Fibroblast of skin of right quadriceps (primary cell): Measurements from ENCODE around the gene OPCML.

ENCODE experiments used
- DNase-seq: peaks from one replicate; pipeline ENCODE4 v3.0.0-alpha.2; 2013

The OPCML gene

DNA sequence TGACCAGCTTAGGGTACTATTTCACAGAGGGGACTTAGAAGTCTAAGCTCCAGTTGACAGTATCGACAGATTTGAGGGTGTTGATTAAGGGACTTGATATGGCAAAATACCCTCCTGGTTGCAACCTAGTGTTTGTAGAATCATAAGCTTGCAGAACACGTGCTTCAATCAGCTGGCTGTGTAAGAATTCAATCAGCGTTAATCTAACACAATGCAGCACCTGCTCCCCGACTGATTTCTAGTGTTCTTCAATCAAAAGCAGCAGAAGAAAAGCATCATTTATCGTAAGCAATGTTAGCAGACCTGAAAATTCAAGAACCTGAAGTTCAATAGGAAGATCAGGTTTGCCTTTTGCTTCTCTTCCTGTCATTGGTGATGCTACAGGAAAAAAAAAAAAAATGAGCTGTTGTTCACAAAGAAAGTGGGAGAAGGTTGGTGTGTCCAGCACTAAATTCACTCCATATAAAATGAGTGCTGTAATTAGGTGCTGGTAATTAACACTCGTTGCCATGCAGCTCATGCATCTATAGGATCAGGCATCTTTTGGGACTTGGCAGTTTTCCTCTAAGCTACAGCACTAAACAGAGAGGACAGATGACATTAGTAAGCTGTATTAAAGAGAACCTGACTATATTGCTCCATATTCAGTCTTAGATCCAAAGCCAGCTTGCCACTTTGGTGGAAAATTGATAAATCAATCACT is 840.3 kb downstream of the OPCML start:
- DNase-seq = no peak

DNA sequence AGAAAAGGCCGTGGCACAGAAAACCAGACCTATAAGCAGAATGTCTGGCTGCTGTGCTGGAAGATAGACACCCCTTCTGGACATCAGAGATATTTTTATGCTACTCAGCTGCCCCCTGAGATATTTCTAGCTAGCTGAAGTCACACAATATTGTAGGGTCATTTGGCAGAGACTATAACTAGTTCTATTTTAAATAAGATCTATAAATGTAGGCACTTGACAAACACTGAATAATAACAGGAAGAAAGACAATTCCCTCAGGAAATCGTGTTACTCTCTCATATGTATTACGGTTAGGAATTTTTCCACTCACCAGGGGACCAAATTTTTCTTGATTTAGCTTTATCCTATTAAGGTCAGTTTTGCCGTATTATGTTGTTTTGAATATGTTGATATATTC is 845.4 kb downstream of the OPCML start:
- DNase-seq = peak; percentile 30

DNA sequence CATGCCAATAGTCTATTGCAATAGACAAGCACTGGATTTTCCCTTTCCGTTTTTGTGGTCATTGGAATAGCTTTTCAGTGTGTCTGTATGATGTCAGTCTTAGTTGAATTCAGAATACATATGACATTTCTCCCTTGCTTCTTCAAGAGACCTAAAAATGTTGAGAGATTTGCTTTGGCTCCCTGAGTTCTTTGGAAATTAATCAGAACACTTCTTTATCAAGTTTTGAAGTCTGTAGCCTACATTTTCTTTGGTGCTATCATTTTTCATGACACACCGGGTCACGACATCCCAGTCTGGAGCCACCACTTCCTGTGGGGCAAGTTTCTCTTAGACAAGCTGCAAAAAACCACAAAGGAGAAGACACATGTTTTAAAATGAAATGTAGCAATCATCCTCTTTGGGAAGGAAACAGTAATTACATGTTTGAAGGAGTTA is 847.1 kb downstream of the OPCML start:
- DNase-seq = peak; percentile 94

DNA sequence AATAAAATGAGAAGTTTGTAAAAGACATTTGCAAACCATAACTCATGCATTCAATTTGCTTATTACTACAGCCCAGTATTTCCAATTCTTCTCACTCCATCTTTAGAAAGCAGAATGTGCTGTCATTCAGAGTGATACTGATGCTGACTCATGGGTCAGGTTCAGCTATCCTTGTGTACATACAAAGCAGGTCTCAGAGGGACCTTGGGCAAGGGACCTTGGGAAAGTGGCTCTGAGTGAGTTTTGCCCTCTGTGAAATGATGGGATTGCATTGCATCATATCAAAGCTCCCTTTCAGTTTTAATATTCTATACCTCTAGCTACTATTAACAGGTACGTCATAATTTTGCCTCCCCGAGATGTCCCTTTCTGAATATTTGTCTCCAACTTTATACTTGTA is 848.7 kb downstream of the OPCML start:
- peak; percentile 26 for DNase-seq

DNA sequence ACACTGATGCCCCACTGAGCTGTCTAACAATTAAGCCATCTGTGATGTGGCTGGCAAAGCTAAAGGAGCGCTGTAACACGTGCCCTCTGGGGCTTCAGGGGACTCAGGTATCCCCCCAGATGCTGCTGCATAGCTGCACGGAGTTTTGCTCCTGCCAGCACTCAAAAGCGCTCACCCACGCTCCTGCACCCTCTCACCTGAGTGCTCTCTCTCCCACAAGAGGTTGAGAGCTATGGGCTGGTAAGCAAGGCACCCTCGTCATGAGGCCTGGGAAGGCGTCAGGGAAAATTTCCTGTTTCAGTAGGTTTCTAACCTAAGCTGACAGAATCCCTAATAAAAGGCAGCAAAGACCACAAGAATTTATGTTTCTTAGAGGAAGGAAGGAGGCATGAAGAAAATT is 850.3 kb downstream of the OPCML start:
- no peak for DNase-seq

DNA sequence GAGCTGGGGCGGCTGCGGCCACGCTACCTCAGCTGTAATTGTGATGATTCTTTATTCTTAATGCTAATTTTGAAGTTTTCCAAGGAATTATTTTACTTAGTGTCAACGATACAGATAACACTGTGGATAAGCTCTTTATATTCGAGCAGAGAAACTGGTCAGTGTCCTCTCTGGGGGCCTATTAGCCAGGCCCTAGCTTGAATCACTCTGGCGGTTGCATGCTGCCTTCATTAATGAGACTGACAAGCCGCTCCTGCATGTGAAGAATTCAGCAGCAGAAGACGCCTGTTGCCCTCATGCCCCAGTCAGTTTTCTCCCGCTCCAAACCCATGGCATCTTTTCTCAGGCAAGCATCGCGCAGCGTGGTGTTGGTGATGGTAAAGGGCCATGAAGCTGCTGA is 851.7 kb downstream of the OPCML start:
- DNase-seq = no peak

DNA sequence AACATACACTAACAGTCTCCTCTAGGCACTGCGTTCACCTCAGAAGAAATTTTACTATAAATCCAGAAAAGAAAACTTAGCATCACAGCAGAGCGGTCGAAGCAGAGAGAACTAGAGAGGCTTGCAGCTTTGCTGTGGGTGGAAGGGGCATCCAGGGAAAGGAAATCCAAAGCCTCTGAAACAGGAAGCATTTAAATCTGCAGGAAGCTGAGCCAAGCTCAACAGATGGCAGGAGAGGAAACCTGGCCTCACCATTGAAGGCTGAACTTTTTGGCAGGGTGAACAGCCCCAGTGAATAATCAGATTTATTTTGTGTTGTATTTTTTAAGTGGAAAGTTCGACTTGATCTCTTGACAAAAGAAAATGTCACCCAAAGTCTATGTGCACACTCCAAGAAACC is 858.1 kb downstream of the OPCML start:
- no peak for DNase-seq

DNA sequence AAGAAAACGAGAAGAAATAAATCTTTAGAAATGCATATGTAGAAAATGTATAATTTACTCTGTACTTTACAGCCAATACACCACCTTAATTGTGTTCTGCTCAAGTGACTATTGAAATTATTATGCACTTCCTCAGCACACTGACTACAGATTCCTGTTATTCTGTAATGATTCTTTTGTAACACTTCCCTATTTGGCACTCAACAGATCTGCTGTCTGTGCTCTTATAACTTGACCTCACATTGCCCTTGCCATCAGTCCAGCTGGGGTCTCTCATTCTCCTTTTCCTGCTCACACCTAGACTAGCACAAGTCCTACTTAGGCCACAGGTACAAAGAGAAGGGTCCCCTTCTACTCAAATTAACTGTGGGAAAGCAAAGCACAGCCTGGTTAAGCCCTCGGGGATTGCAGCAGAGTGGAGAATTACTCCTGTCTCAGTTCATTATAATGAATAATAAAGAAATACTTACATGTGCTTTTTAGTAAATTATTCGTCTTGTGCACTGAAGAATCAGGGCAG is 860.4 kb downstream of the OPCML start:
- peak; percentile 8 for DNase-seq

DNA sequence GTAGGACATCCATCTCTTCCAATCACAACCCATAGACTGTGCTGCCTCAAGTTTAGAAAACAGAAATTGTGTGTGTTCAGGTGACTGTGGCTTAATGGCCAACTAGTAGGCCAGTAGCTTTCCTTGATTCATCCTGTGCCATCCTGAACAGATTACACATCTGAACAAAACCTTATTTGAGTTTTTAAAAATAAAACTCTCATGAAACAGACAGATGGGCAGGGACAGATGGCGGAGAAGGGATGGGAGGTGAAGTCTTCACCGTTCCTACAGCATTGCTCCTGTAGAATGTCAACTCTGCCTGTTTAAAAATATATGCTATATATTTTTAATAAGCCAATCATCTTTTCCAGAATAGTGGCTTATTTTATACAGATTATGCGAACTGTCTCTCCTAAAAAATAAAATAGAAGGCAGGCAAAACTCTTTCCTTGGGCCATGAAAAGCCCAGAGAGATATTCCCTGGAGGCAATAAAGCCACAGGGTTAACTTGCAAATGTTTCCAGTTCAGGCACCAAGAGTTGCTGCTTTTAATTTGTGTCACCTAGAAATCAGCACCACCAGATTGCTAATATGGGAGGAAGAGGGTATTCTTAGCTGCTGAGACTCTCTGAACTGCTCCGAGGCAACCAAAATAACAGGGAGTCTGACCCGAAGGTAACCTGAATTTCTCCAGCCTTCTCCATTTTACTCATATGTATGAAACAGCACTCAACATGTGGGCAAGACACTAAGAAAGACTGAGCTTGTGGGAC is 861.2 kb downstream of the OPCML start:
- DNase-seq = no peak

DNA sequence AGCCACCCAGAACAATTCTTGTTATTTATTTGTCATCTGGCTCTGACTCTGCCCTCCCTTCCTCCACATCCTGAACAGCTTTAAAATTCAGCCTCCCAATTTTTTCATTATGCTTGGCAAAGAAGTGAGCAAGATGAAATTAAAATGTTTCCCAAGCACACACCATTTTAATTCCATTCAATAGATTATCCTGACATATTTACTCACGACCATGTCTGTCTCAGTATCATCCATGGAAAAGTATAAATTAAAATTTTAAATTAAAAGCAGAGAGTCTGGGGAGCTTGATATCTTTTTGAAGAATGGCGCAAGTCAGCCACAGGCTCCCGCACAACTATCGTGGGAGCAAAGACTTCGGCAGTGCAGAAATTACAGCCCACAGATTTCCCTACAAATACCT is 862.4 kb downstream of the OPCML start:
- no peak for DNase-seq

DNA sequence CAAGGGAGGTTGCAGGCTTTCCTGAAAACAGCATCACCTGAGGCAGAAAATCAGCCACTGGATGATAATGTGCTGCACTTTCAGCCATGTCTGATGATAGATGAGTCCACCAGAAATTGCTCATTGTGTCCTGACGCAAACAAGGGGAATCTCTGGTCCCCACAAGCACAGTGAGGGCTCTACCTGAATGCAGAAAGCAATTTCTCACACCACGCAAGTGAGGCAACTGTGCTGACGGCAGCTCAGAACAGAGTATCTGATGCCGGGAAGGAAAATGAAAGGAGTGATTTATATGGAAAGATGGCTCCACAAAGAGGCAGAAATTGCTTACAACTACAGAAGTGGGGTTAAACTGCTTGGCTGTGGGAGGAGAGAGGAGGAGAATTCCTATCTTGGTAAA is 867.1 kb downstream of the OPCML start:
- DNase-seq = no peak

DNA sequence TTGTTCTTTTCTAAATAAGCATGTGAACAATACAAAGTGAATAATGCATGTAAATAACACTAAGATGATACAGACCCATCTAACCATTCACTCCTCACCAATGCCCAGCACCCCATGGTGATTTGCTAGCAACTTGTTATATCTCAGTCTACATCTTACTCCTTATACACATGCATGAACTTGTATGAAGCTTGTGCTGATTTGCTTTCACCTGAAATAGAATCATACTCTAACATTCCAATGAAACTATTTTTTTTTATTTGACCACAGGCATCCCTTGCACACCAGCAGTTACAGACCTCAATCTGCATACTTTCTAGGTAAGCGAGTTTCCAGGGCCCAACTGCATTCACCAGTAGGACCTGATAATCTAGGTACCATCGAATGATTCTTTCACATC is 873.6 kb downstream of the OPCML start:
- no peak for DNase-seq

DNA sequence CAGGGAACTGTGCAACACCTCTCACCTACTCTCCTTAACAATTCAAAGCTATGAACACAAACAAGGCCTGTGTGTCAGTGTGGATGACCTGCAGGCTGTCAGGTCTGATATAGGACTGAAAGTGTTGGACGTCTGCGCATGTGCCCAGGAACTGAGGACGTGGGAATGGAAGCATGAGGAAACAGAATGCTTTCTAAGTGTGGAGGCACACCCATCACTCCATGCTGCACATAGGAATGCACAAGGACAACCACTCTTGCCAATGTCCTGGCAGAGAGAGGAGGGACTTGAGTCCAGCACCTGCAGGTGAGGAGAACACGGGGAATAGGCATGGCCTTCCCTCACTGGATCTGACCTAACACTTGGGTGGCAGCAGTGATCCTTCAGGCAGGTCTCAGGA is 874.3 kb downstream of the OPCML start:
- no peak for DNase-seq

DNA sequence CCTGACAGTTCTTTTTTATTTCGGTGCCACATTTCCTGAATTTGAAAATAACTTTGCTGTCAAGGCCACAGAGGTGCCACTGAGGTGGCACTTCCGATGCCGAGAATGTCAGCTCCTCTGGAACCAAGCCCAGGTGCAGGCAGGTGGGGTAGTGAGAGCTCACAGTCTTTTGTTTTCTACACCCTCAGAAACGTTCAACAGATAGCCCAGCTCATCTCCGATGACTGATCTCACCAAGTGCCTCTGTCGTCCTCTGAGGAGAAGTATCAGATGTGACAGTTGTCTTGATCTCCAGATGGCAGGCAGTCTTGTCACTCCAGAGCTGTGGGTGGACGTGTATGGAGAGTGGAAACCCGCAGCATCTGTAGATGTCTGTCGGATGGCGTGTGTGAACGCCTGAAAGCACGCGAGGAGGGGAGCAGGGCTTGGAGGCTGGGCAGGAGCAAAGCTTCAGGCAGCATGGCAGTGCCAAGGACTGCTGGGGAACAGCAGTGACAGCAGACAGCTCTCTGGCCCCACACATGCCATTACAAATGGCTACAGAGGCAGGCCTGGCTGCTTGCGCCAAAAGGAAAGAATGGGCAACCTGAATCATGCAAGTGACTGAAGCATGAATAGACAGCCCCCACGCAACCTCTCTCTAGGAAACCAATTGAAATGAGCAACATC is 877.0 kb downstream of the OPCML start:
- DNase-seq = peak; percentile 60

DNA sequence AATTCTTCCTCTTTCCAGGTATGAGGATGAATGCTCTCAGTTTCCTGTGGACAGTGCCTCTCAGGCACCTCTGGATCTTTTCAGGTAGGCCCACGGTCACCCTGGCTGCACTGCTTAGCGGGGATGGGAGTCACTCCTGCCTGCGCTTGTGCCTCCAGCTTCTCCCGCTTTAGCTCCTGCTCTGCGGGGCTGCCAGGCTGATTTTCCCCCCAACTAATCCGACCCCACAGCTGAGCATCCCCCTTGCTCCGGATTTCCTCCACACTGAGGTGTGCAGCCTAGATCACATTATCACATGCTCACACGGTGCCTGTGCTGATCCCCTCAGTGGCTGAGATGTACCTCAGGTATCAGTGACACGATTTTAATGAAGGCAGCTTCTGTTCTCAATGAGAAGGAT is 879.1 kb downstream of the OPCML start:
- no peak for DNase-seq

DNA sequence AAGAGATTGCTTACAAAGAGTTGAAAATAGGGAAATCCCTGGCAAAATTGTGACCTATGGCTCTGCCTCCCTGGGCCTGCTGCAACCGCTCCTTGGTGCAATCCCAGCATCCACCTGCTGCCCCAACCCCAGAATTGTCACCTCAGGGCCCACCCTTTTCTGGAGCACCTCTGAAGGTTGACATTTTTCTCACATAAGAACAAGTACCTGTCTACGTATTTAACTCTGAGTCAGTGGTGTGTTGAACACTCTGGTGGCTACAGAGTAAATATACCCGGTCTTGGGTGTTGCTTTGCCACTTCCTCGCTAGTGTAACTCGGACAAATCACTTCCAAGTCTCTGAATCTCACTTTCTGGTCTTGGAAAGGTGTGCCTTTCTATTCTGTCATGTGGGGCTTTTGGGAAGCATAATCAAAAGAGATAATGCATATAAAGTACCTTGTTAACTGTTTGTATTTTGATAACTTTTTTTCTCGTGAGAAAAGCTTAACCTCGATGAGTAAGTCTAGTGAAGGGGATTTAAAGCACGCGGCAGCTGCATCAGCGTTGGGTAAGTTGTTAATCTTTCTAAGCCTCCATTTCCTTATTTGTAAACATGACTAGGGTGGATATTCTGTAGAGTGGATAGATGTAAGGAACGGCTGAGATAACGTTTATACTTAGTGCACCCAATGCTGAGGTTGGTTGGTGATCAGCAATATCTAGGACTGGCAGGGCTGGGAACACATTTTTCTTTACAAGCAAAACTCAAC is 881.2 kb downstream of the OPCML start:
- no peak for DNase-seq

DNA sequence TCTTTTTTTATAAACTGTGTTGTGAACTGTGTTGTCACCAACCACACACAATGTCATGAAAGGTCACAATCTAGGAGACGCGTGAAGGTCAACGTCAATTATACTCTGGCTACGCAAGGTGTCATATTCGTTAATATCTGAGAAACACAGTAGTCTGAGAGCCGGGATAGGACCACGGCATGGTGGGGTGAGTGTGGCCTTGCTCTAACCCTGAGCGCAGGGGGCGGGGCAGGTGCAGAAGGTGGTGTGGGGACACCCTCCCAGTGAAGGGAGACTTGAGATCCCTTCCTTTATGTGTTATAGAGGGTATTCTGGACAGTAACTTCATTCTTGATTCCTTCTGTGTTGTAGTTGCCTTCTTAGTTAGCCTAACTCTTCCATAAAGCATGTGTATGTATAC is 883.0 kb downstream of the OPCML start:
- DNase-seq = no peak

DNA sequence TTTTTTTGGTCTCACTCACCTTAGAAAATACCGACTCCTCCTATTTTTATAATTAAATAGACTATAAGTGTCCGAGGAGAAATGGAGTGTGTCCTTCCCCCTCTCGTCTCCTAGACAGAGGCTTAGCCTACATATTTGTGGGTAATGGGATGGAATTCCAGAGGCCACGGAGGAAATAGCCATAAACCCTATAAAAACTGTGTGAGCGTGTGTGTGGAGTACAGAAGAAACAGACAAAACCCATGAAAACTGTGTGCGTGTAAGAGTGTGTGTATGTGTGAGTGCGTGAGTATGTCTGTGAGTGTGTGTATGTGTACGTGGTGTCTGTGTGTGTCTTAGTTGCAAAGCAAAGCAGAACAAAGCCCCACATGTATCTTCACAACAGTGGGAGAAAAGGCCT is 883.5 kb downstream of the OPCML start:
- peak; percentile 85 for DNase-seq

DNA sequence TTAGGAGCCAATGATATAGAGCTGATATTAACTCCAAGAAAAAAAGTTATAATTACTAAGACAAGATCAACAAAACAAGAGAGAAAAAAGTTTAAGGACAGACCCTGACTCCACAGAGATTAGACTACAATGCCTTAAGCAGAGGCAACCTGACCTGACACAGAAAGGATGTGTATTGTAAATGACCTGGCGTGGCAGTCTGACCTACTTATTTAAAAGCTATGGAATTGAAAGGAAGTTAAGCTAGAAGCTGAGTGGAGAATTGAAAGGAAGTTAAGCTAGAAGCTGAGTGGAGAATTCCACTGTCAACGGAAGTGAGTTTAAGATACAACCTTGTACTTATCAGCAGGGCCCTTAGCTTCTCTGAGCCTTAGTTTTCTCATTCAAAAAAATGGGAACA is 885.4 kb downstream of the OPCML start:
- no peak for DNase-seq

DNA sequence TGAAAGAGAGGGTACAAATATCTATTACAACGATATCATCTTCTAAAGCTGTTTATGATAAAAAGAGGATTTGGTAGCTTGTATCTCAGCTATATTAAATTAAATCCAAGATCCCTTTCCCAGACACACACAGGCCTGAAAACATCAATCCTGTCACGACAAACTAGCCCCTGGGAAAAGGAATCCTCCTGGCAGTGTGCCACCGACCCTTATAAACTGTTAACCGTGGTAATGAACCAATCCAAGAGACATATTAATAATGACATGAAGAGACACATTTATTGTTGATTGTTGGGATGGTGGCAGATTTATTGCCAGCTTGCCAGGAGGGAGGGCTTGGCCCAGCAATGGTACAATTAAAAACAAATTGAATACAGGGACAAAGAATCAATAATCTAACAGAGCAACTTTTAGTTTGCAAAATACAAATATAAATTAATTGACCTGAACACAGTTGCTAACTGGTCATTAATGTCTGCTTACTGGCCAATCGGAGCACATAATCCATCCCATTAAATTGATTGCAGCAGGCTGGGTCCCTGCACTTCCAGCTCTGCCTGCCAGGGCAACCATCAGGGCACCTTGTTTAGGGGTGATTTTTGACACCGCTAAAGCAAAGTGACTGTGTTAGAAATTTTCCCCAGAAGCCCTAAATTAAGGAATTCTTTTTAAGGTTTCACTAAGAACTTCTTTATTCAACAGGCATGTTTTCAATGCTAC is 887.6 kb downstream of the OPCML start:
- no peak for DNase-seq

DNA sequence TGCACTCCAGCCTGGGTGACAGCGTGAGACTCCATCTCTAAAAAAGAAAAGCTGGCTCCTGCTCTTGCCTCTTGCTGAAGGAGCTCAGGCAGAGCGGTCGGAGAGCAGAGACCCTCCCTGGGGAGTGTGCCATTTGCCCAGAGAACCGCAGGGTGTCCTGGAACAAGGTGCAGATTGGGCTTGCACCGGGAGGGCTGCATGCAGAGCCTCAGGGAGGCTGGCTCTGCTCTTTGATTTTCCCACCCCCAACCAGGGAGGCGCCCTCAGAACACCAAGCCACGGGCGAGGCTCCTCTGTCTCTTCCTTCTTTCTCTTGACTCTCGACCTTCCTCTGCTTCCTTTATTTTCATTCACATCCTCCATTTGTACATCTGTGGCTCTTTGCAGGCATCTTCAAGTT is 889.1 kb downstream of the OPCML start:
- DNase-seq = no peak

DNA sequence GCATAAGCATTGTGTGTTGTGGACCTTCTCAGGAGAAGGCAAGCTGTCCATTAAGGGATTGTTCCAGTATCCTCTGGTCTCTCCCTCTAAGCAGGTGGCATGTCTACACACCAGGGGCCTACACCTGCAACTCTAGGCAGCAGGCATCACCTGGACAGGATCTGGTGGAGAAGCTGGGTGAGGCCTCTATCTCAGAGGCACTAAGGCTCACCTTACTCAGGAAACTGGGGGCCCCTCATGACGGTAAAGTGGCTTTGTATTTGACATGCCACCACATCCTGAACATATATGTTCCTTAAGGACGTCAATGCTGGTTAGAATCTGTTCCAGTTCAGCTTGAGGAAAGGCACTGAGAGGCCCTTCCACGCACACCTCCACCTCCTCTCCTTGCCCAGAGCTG is 891.3 kb downstream of the OPCML start:
- no peak for DNase-seq

DNA sequence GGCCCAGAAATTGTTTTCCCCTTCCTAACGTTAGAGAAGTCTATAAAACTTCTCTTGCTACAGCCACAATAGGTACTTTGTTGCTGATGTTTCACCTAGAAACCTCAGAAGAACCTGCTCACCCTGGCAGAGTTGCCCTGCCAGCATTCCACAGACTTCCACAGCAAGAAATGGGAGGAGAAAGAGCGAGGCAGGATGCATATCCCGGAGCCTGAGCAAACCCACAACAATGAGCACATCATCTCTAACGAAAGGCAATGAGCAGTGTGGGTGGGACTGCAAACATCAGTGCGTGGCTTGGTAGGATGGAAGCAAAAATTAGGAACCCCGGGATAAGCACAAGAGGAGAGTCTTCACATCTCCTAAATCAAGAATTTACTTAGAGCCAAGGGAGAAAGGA is 892.3 kb downstream of the OPCML start:
- DNase-seq = peak; percentile 27
